ENCODE measurements around the gene MCCC1. TPM values are rescaled to one million over a fixed set of nuclear protein-coding genes. Genes with fewer than 3 reads are reported as not detected.

Gene MCCC1
- total RNA-seq, 1 experiment from 2014 or later: 20.5 TPM

DNA sequence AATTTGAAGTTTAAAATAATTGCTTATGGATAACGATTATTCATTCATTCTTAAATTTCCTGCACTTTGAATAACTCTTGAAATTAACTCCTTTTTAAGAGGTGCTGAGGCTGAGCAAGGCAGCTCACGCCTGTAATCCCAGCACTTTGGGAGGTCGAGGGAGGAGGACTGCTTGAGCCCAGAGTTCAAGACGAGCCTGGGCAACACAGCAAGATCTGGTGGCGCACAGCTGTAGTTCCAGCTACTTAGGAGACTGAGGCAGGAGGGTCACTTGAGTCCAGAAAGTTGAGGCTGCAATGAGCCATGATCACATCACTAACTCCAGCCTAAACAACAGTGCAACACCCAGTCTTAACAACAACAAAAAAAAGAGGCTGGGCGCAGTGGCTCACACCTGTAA lies 126.9 kb downstream of the MCCC1 start:
- Histone ChIP-seq H3K36me3 (replicated peaks; ENCODE audit: control insufficient read depth, insufficient read depth, low read length) (no peaks in the 10 kb centered on the region), H3K27me3 (ENCODE audit: control insufficient read depth, insufficient read depth, low read length) (no peaks in the 10 kb centered on the region), H3K4me3 (ENCODE audit: insufficient read depth, low read depth, low read length) (no peak overlapping the region)
- no peak for DNase-seq

DNA sequence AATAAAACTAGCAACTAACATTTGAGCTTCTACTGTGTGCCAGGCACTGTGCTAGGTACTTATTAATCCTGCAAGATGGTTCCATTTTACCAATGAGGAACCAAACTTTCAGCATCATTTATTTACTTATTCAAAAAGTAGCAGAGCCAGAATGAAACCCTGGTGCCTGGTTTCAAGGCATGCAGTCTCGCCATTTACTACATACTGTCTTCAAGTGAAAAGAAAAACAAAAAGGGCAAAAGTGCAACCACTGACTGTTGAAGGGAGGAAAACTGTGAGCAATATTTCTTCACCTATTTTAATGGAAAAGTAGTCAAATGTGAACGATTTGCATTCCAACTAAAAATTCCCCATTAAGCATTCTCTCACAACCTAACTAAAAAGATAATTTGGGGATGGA lies 127.7 kb downstream of the MCCC1 start:
- H3K36me3 ChIP-seq (replicated peaks; ENCODE audit: control insufficient read depth, insufficient read depth, low read length): no peaks in the 10 kb centered on the region
- no peaks in the 10 kb centered on the region for H3K27me3 ChIP-seq (ENCODE audit: control insufficient read depth, insufficient read depth, low read length)
- no peak overlapping the region for H3K4me3 ChIP-seq (ENCODE audit: insufficient read depth, low read depth, low read length)
- no peak for DNase-seq

DNA sequence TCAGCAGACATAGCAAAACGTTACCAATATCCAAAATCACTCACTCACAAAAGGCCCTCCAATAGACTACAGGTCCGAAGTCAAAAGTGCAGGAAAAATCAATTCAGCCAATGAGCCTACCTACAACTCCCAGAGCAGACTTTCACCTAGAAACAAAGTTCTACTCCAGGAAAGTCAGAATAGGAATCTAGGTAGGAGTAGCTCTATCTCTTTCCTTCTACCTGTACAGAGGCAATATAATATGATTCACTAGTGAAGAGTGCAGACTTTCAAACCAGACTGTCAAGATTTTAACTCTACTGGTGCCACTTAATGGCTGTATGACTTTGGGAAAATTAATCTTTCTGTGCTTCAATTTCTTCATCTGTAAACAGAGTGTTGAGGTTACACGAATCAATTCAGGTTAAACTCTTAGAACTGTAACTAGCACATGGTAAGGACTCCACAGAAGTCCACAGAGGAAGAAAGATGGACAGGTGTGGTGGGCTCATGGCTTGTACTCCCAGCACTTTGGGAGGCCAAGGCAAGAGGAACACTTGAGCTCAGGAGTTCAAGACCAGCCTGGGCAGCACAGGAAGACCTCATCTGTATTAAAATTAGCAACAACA lies 128.4 kb downstream of the MCCC1 start:
- no peak overlapping the region for H3K4me3 ChIP-seq (ENCODE audit: insufficient read depth, low read depth, low read length)
- DNase-seq: no peak

GRCh38 chr3:182969853-182970252 lies 129.4 kb downstream of the MCCC1 start:
- DNase-seq: no peak
- H3K4me3 ChIP-seq (ENCODE audit: insufficient read depth, low read depth, low read length): no peak overlapping the region
- no peaks in the 10 kb centered on the region for H3K36me3 ChIP-seq (replicated peaks; ENCODE audit: control insufficient read depth, insufficient read depth, low read length)
- H3K27me3 ChIP-seq (ENCODE audit: control insufficient read depth, insufficient read depth, low read length): no peaks in the 10 kb centered on the region

More for the DNA sequence above, 128.4 kb downstream of the MCCC1 start:
- Histone ChIP-seq H3K27me3 (ENCODE audit: control insufficient read depth, insufficient read depth, low read length) (no peaks in the 10 kb centered on the region), H3K36me3 (replicated peaks; ENCODE audit: control insufficient read depth, insufficient read depth, low read length) (no peaks in the 10 kb centered on the region)

GRCh38 chr3:182969277-182969676 lies 130.0 kb downstream of the MCCC1 start:
- no peak for DNase-seq
- Histone ChIP-seq H3K4me3 (ENCODE audit: insufficient read depth, low read depth, low read length) (no peak overlapping the region), H3K27me3 (ENCODE audit: control insufficient read depth, insufficient read depth, low read length) (no peaks in the 10 kb centered on the region), H3K36me3 (replicated peaks; ENCODE audit: control insufficient read depth, insufficient read depth, low read length) (no peaks in the 10 kb centered on the region)

DNA sequence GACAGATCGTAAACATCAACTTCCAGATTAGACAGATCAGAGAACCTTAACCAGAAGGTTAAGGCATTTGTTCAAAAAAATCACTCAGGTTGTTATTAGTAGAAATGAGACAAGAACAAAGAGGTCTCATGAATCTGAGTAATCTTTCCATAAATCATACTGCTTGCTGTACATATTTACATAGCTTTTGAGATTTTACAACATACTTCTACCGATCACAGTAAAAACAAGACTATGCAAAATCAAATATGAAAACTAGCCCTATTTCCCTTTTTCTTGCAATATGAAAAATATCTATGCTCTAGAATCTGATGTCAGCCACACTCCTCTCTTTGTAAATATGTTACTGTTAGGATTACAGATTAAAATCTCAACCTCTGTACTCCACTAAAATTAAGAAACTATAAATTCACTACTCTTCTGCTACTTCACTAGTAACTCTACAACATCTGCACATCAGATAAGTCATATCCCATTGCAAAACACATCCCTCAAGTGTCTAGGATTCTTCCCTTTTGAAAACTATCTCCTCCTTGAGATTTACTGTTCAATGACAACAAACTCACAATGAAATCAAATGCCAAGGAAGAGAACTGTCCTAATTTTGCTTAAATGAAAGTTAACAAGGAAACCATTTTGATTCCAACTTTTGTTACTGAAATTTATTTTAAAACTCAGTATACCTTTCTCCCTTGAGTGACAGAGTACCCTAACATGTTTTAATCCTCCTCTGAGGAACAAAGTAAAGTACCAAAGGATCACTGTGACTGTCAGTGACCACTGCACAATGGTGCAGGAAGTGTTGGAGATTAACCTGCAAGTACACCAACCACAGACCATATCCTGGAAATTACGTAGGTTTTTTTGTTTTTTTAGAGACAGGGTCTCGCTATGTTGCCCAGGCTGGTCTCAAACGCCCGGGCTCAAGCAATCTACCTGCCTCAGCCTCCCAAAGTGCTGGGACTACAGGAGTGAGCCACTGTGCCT lies 131.8 kb downstream of the MCCC1 start:
- H3K4me3 ChIP-seq (ENCODE audit: insufficient read depth, low read depth, low read length): no peak overlapping the region
- H3K36me3 ChIP-seq (replicated peaks; ENCODE audit: control insufficient read depth, insufficient read depth, low read length): no peaks in the 10 kb centered on the region
- DNase-seq: no peak
- H3K27me3 ChIP-seq (ENCODE audit: control insufficient read depth, insufficient read depth, low read length): no peaks in the 10 kb centered on the region

DNA sequence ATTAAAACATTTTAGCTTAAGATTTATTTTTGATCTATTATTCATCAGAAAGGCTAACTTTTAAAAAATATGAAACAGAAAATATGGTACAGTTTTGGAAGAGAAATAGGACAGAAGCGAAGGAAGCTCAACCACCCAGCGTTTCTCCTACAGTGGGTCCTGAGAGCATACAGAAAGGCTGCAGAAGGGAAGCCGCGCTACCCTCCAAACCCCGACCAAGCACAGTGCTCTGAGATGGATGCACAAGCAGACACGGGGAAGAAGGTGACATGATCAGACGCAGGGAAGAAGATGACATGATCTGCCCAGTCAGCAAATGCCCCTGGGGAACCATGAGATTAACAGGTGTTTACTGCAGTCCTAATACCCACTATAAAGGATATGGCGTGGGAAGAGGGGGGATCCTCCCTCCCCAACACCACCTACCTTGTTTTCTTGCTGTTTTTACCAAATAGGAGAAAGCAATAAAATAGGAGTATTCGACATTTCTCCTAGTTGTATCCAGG lies 133.4 kb downstream of the MCCC1 start:
- Histone ChIP-seq H3K36me3 (replicated peaks; ENCODE audit: control insufficient read depth, insufficient read depth, low read length) (0 out of 2 replicates have a peak, but pooled peaks cover 3% of the 10 kb centered on the region), H3K27me3 (ENCODE audit: control insufficient read depth, insufficient read depth, low read length) (no peaks in the 10 kb centered on the region), H3K4me3 (ENCODE audit: insufficient read depth, low read depth, low read length) (no peak overlapping the region)
- no peak for DNase-seq

Other genes starting within 250 kb of the MCCC1 start
- gene DCUN1D1, start 119.0 kb downstream of the MCCC1 start, total RNA-seq (2014; rRNA removed; shearing (Covaris generic)): 22.0 and 31.0 TPM in 2 replicates
- gene LAMP3, start 63.2 kb upstream of the MCCC1 start, total RNA-seq (2014; rRNA removed; shearing (Covaris generic)): 0.15 and 1.1 TPM in 2 replicates
- 3.0 and 3.7 TPM in 2 replicates for gene B3GNT5, start 153.8 kb upstream of the MCCC1 start, total RNA-seq (2014; rRNA removed; shearing (Covaris generic))

Measured in H7 (cell line).